Measurements from ENCODE around the gene GABRR1.

DNA sequence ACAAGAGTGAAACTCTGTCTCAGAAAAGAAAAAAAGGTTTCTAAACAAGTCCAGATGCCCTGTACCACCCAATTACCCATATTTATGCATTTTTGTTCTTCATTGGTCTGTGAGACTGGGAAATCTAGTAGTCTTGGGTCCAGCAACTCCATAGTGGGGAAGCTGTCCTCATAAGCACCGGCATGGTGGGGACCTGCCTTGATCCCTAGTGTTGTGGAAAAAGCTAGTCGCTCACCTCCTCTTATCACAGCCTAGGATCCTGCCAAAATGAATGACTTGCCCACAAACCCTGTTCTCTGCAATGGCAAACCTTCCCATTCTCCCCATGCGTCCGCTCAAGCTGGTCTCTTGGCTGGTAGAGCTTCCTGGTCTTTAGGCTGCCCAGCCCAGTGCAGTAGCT, 38.3 kb upstream of the GABRR1 start:
- no peak for TF ChIP-seq EP300 (IDR thresholded peaks at IDR 0.05)
- TF ChIP-seq, protein P1, sequence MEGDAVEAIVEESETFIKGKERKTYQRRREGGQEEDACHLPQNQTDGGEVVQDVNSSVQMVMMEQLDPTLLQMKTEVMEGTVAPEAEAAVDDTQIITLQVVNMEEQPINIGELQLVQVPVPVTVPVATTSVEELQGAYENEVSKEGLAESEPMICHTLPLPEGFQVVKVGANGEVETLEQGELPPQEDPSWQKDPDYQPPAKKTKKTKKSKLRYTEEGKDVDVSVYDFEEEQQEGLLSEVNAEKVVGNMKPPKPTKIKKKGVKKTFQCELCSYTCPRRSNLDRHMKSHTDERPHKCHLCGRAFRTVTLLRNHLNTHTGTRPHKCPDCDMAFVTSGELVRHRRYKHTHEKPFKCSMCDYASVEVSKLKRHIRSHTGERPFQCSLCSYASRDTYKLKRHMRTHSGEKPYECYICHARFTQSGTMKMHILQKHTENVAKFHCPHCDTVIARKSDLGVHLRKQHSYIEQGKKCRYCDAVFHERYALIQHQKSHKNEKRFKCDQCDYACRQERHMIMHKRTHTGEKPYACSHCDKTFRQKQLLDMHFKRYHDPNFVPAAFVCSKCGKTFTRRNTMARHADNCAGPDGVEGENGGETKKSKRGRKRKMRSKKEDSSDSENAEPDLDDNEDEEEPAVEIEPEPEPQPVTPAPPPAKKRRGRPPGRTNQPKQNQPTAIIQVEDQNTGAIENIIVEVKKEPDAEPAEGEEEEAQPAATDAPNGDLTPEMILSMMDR (IDR thresholded peaks at IDR 0.05): no peak

All from ovary (tissue), 3 donors.